ENCODE results near the gene ERN2. TPM values are rescaled to one million over a fixed set of nuclear protein-coding genes. Genes with fewer than 3 reads are reported as not detected.

ERN2 gene
- total and polyA plus RNA-seq, 2 of the 4 experiments (the other 2 are of a cell fraction) = 0.39 to 0.54 TPM

- no peak overlapping the region for H2BK120ac ChIP-seq (ENCODE audit: low read depth, low read length)
- H2AFZ ChIP-seq (replicated peaks; ENCODE audit: low read length, poor library complexity) = no peak overlapping the region
- ChIA-PET POLR2A (ENCODE audit: unreplicated experiment) (no interaction called here), CTCF (no interaction called here)
- no peak overlapping the region for H2AK5ac ChIP-seq (ENCODE audit: low read depth, low read length)
- no TSS peak for BruUV-seq (replicated peaks)
- no peak overlapping the region for H3K4me2 ChIP-seq (ENCODE audit: low read depth, low read length)
- H2AK9ac ChIP-seq (replicated peaks; ENCODE audit: low read depth, low read length, poor library complexity) = no peak overlapping the region
- DNase-seq (no peak), ATAC-seq (ENCODE audit: low read depth) (no peak)
- intact Hi-C loops (cut with micrococcal nuclease) = no loop called here
- H3K9me3 ChIP-seq (ENCODE audit: control insufficient read depth, insufficient read depth, low read length) = no peaks in the 10 kb centered on the region
- dilution Hi-C loops (cut with HindIII; ENCODE audit: low sequenced_read_pairs, unreplicated experiment) = no loop called here
- TF ChIP-seq CEBPB (IDR thresholded peaks at IDR 0.05; ENCODE audit: low read depth, low read length) (no peak), BHLHE40 (IDR thresholded peaks at IDR 0.05; ENCODE audit: low read depth, low read length) (no peak), POLR2A (IDR thresholded peaks at IDR 0.05; ENCODE audit: low read depth, low read length) (no peak), USF2 (IDR thresholded peaks at IDR 0.05; ENCODE audit: low read depth, low read length) (no peak)
- H3K4me1 ChIP-seq (ENCODE audit: control insufficient read depth, insufficient read depth, low read length) = no peaks in the 10 kb centered on the region
- no peak overlapping the region for H3K9ac ChIP-seq (ENCODE audit: low read depth, low read length)
- no peak overlapping the region for H3K23ac ChIP-seq (ENCODE audit: low read depth, low read length)
- no peak overlapping the region for H3K4ac ChIP-seq (ENCODE audit: low read depth, low read length)
- no peaks in the 10 kb centered on the region for H3K79me1 ChIP-seq (ENCODE audit: low read depth in 1 of 2, low read length in 2 of 2)
- H2BK15ac ChIP-seq (ENCODE audit: low read depth, low read length) = no peak overlapping the region
- no peak overlapping the region for H3K27ac ChIP-seq (ENCODE audit: insufficient read depth, low read length)
- no peaks in the 10 kb centered on the region for H3K9me1 ChIP-seq (ENCODE audit: insufficient read depth, low read length)
- no peak overlapping the region for H4K91ac ChIP-seq (ENCODE audit: insufficient read depth, low read depth, low read length)
- no peak overlapping the region for H2BK5ac ChIP-seq (ENCODE audit: low read depth, low read length, poor library complexity, severe bottlenecking)
- H3K4me3 ChIP-seq (ENCODE audit: insufficient read depth, low read depth, low read length) = no peak overlapping the region
- H3K14ac ChIP-seq (replicated peaks; ENCODE audit: low read depth, low read length) = no peak overlapping the region
- H3K27me3 ChIP-seq (ENCODE audit: control insufficient read depth, insufficient read depth, low read length) = peaks cover 21% of the 10 kb centered on the region
- no peaks in the 10 kb centered on the region for H4K20me1 ChIP-seq (ENCODE audit: insufficient read depth, low read length)
- H3K36me3 ChIP-seq (ENCODE audit: control insufficient read depth, insufficient read depth, low read length) = no peaks in the 10 kb centered on the region
- WGBS, 2 experiments (ENCODE audit: extremely low coverage in 2 of 2, insufficient read length in 1 of 2) = no CpG with 5 or more reads among the region's 5 CpGs
- H4K8ac ChIP-seq (ENCODE audit: low read depth in 2 of 2, low read length in 2 of 2) = no peak overlapping the region
- no peak overlapping the region for H2BK20ac ChIP-seq (ENCODE audit: low read depth, low read length)
- no peak overlapping the region for H3K56ac ChIP-seq (ENCODE audit: extremely low read depth, insufficient read depth, low read length)
- in situ Hi-C loops (cut with MboI; ENCODE audit: low sequenced_read_pairs) = no loop called here
- no peak overlapping the region for H3K18ac ChIP-seq (ENCODE audit: low read depth, low read length)
- H4K5ac ChIP-seq (ENCODE audit: low read depth, low read length) = no peak overlapping the region
These were observed 3.5 kb upstream of the ERN2 start for GRCh38 chr16:23716484-23716883.
